Amniotic epithelial cell (primary cell): Measurements from ENCODE around the gene ACAP2.
"Not testable (repeated sequence)": the region's sequence is repeated elsewhere in the genome, so short reads cannot be mapped to it uniquely, and the experiment has no call there.

Source experiments
- DNase-seq: peaks from one replicate; pipeline ENCODE4 v3.0.0-alpha.2; 2010; ENCODE audit warnings: low read depth

The ACAP2 gene

DNA sequence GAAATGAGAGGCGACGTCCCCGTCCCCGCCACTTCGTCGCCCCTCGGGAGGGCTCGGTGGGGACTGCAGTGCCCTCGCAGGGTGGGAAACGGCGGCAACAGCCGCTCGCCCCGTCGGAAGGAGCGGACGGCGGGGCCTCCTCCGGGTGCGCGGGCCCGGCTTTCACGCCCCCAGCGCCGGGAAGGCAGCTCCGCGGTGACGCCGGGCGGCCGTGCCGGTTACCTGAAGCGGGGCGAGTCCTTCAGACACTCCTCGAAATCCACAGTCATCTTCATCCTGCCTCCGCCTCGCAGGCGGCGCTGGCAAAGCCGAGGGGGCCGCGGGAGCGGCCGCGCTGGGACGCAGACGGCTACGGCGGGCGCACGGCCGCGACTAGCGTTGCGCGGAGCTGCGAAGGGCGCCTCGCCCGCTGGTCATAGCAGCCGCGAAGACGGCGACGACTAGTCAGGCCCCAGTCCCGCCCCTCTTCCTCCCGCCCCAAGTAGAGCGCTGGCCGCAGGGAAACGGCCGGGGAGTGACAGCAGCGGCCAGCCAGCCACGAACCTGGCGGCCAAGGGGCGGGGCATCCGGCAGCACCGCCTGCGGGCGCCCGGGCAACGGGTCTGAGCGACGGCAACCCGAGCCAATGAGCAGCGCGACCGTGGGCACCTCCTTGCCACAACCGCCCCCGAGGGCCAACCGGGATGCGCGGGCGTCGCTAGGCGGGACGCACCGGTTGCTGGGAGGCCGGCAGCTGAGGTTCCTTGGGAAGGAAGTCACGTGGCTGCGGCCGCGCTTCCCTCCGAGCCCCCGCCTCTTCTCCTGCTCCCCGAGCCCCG lies at the start of gene ACAP2:
Gene ACAP2, minus strand, starts transcription at position 448 of the 818 bp plus-strand sequence. Its CDS starts 173 bp downstream, at position 275.
- peak; percentile 98 for DNase-seq

DNA sequence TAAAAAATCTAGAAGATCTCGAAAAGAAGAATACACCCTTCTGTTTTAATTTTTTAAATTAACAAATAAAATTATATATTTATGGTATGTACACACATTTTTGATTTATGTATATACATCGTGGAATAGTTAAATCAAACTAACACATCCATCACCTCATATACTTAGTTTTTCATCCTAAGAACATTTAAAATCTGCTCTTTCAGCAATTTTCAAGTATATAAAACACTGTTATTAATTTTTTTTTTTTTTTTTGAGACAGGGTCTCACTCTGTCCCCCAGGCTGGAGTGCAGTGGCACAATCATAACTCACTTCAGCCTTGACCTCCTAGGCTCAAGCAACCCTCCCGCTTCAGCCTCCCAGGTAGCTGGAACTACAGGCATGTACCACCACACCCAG lies 32.8 kb upstream of the ACAP2 start:
- DNase-seq, result no peak

DNA sequence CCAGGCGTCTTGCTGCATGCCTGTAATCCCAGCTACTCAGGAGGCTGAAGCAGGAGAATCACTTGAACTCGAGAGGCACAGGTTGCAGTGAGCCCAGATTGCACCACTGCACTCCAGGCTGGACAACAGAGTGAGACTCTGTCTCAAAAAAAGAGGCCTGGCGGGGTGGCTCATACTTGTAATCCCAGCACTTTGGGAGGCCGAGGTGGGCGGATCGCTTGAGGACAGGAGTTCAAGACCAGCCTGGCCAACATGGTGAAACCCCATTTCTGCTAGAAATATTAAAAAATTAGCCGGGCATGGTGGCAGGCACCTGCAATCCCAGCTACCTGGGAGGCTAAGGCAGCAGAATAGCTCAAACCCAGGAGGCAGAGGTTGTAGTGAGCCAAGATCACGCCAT lies 32.3 kb upstream of the ACAP2 start:
- DNase-seq, result not testable (repeated sequence)

GRCh38 chr3:195468841-195469240 lies 26.0 kb upstream of the ACAP2 start:
- no peak for DNase-seq

DNA sequence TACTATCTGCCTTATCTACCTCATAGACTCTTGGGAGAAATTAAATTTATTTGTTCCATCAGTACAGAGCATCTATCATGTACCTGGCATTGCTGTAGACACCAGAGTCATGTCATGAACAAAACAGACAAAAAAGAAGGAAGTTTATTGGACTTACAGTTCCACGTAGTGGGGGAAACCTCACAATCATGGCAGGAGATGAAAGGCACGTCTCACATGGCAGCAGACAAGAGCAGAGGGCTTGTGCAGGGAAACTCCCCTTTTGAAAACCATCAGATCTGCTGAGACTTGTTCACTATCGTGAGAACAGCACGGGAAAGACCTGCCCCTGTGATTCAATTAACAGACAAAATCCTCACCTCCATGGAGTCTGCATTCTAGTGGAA lies 25.6 kb upstream of the ACAP2 start:
- no peak for DNase-seq

DNA sequence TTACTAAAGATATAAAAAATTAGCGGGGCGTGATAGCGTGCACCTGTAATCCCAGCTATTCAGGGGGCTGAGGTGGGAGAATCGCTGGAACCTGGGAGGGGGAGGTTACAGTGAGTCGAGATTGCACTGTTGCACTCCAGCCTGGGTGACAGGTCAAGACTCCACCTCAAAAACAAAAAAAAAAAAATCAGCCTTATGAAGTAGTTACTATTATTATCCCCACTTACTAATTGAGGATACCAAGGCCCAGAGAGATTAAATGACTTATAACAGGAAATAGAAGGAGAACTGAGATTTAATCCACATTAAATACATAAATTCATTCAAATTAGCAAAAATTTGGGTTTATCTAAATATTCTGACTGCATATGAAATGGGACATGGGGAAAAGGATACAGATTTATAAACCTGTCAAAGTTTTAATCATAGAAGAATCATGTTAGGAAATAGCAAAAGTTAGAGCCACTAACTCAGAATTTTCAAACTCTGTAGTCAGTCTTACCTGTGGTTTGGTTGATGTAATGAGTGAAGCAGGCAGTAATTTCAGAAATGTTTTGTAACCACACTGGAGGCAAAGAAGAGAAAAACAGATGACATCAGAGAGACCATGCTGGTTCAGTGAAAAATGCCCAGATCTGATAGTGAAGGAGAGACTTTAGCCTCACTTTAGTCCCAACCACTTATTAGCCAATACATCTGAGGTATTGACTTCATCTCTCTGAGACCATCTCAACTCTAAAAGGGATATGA lies 25.0 kb upstream of the ACAP2 start:
- peak; percentile 92 for DNase-seq

- DNase-seq, result peak; percentile 91
These were observed 23.4 kb upstream of the ACAP2 start for GRCh38 chr3:195466251-195466650.

DNA sequence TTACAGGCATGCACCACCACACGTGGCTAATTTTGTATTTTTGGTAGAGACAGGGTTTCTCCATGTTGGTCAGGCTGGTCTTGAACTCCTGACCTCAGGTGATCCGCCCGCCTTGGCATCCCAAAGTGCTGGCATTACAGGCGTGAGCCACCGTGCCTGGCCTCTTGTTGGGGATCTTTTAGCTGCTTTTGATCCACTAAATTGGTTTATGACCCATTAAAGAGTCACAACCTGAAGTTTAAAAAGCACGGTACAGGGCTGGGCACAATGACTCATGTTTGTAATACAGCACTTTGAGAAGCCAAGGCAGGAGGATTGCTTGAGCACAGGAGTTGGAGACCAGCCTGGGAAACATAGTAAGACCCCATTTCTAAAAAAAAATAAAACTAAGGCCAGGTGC lies 20.1 kb upstream of the ACAP2 start:
- DNase-seq, result not testable (repeated sequence)

- DNase-seq, result no peak
These were observed 19.4 kb upstream of the ACAP2 start for GRCh38 chr3:195462308-195462610.

DNA sequence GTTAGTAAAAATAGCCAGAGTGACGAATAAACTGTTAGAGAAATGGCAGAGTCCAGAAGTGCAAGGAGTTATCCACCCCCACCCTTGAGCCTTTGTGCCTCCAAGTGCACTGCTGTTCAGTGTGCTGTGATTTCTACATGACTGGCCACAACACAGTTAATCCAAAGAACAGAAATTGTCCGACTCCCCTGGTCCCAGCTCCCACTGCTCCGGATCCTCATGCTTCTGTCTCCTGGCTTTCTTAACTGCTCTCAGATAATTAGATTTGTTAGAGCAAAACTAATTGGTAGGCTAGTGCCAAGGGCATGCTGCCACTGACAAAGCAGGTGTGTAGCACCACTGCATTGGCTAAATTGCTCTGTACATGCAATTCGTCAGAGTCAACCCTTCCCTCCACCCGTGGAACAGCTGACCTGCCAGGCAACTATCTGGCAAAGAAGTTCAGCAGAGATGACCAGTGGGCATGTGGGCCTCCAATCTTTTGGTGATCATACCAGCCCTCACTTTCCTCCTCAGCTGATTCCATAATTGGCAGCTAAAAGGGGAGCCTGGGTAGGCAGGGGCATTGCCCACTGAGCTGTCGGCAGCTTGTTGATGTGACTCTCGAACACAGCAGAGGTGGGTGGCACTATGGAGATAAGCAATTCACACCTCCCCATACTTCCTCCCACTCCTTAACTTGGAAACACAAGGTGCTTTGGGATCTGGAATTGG lies 18.9 kb upstream of the ACAP2 start:
- DNase-seq, result no peak

GRCh38 chr3:195460091-195460713 lies 17.4 kb upstream of the ACAP2 start:
- no peak for DNase-seq

DNA sequence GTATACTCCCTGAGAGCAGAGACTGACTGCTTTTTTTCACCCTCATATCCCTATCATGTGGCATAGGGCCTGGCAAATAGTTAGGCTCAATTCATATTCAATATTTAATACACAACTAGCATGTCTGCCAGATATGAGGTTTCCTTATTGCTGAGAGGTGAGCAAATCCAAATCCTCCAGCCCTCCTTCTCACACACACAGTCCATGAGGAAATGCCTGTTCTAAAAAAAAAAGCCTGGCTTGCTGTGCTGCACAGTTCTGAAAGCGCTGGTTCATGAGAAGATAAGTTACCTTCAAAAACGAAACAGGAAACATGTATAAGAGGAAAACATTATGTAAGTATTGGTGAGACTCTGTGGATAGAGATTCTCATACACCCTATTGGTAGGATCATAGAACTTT lies 15.5 kb upstream of the ACAP2 start:
- peak; percentile 41 for DNase-seq

- no peak for DNase-seq
These were observed 13.0 kb upstream of the ACAP2 start for GRCh38 chr3:195455789-195456188.

GRCh38 chr3:195453236-195453635 lies 10.4 kb upstream of the ACAP2 start:
- no peak for DNase-seq

- no peak for DNase-seq
These were observed 8.7 kb upstream of the ACAP2 start for GRCh38 chr3:195451373-195452015.

GRCh38 chr3:195450731-195451229 lies 8.0 kb upstream of the ACAP2 start:
- peak; percentile 95 for DNase-seq

GRCh38 chr3:195448205-195448875 lies 5.5 kb upstream of the ACAP2 start:
- DNase-seq, result no peak

DNA sequence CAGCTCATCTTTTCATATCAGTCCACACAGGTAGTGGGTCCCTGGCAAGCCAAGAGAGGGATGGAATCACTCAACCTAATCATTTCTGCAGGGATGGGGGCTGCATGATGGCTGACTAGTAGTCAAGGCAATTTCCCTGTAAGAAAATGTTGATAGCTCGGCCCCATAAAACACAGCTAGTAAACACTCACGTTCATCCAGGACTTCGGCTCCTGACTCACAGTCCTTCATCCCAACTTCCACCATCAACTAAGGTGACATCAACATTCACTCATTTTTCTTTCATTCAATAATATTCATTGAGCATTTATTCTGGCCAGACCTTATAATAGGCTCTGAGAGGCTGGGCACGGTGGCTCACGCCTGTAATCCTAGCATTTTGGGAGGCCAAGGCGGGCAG lies 4.4 kb upstream of the ACAP2 start:
- no peak for DNase-seq

GRCh38 chr3:195446359-195446758 lies 3.5 kb upstream of the ACAP2 start:
- DNase-seq, result no peak

- no peak for DNase-seq
These were observed 3.1 kb upstream of the ACAP2 start for GRCh38 chr3:195445885-195446284.

DNA sequence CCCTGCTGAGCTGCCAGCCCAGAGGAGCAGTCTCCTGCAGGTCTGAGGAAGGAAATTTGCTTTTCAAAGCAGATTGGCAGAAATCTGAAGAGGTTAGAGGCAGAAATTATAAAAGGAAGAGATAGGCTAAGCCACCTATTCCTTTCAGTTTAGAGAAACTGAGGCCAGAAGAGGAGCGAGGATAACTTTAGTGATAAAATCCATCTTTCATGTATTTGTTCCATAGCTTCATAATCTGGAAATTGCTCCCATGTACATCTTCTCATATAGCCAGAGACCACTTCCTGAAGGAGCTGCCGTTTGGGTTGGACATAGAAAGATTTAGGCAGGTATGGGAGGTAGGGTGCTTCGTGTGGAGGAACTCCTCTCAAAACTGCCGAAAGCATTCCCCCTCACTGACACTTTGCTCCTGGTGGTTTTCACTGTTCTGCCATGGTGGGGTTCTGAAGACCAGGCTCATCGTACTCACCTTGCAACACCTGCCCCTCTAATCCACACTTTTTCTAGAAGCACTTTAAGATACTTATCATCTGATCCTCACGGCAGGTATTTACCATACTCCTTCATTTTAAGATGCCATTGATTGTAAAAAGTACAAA lies 670 bp upstream of the ACAP2 start:
- DNase-seq, result no peak
